Naive thymus-derived CD4-positive, alpha-beta T cell (primary cell): ENCODE results near the gene TUBGCP6. TPM values are rescaled to one million over a fixed set of nuclear protein-coding genes. Genes with fewer than 3 reads are reported as not detected.

Experiments used
- ATAC-seq: fragments of 150-1000 bp; cut with Tn5 transposase; 2 replicates; pipeline ENCODE4 v1.10.0; 2021; ENCODE audit warnings: mild to moderate bottlenecking, moderate library complexity
- CTCF ChIA-PET: fragments of 350-600 bp; sonication (Branson Sonifier 250); formaldehyde crosslinking; loops from one replicate; lab custom pipeline; 2021; ENCODE audit warnings: antibody characterized with exemption; lab: Charles Lee
- POLR2A ChIA-PET: fragments of 350-600 bp; sonication (Branson Sonifier 250); formaldehyde crosslinking; loops from one replicate; lab custom pipeline; 2021; ENCODE audit warnings: antibody characterized with exemption, inconsistent platforms; lab: Charles Lee
- DNase-seq, 9 donors: peaks; one replicate each; pipeline versions ENCODE4 v3.0.0 to v3.0.0-alpha.2; 2020 to 2022; ENCODE audit warnings: mixed read lengths in 1 of 9
- H3K27ac ChIP-seq: one replicate; pipeline ENCODE4 v1.7.0; 2013; ENCODE audit warnings: mild to moderate bottlenecking, low read depth, low read length, moderate library complexity
- H3K27me3 ChIP-seq, 2 donors: one replicate each; pipeline ENCODE4 v1.7.0; 2013; ENCODE audit warnings: low read length in 2 of 2, mild to moderate bottlenecking in 2 of 2, moderate library complexity in 2 of 2; ENCODE audit not compliant: control insufficient read depth in 2 of 2, insufficient read depth in 2 of 2
- H3K36me3 ChIP-seq, 3 experiments: 1 replicate in 2 of 3; 2 replicates in 1 of 3; pipeline ENCODE4 v1.7.0; 2013; ENCODE audit warnings: low read length in 3 of 3, mild to moderate bottlenecking in 3 of 3, moderate library complexity in 1 of 3; ENCODE audit not compliant: insufficient read depth in 3 of 3, control insufficient read depth in 2 of 3
- H3K4me1 ChIP-seq, 2 donors: one replicate each; pipeline ENCODE4 v1.7.0; 2013; ENCODE audit warnings: low read length in 2 of 2, mild to moderate bottlenecking in 2 of 2, moderate library complexity in 1 of 2; ENCODE audit not compliant: control insufficient read depth in 2 of 2, insufficient read depth in 2 of 2
- H3K4me3 ChIP-seq: 2 replicates; pipeline ENCODE4 v1.7.0; 2013; ENCODE audit warnings: mild to moderate bottlenecking, low read length
- H3K9me3 ChIP-seq, 3 experiments: 1 replicate in 2 of 3; 2 replicates in 1 of 3; pipeline ENCODE4 v1.7.0; 2013; ENCODE audit warnings: low read length in 3 of 3; ENCODE audit not compliant: control insufficient read depth in 2 of 3
- H3K27ac Mint-ChIP-seq, 9 donors: one replicate each; pipeline ENCODE4 v1.8.0; 2020 to 2022; ENCODE audit warnings: mixed read lengths in 9 of 9, mild to moderate bottlenecking in 8 of 9, moderate library complexity in 5 of 9, inconsistent platforms in 2 of 9
- H3K27me3 Mint-ChIP-seq, 5 donors: one replicate each; pipeline ENCODE4 v1.8.0; 2021 to 2022; ENCODE audit warnings: mixed read lengths in 5 of 5, mild to moderate bottlenecking in 1 of 5
- H3K36me3 Mint-ChIP-seq, 5 donors: one replicate each; pipeline ENCODE4 v1.8.0; 2020 to 2022; ENCODE audit warnings: mixed read lengths in 5 of 5, mild to moderate bottlenecking in 3 of 5, inconsistent platforms in 1 of 5
- H3K4me1 Mint-ChIP-seq, 7 donors: one replicate each; pipeline ENCODE4 v1.8.0; 2020 to 2022; ENCODE audit warnings: mixed read lengths in 7 of 7, mild to moderate bottlenecking in 3 of 7, inconsistent platforms in 1 of 7
- H3K4me3 Mint-ChIP-seq, 10 donors: one replicate each; pipeline ENCODE4 v1.8.0; 2020 to 2022; ENCODE audit warnings: mild to moderate bottlenecking in 10 of 10, mixed read lengths in 10 of 10, moderate library complexity in 6 of 10, inconsistent platforms in 2 of 10
- H3K9me3 Mint-ChIP-seq, 11 donors: one replicate each; pipeline ENCODE4 v1.8.0; 2020 to 2022; ENCODE audit warnings: mixed read lengths in 11 of 11, mild to moderate bottlenecking in 4 of 11, inconsistent platforms in 1 of 11, moderate library complexity in 1 of 11
- intact Hi-C, 2 donors: fragments of 100-400 bp; cut with micrococcal nuclease; formaldehyde crosslinking; loops; one replicate each; pipeline ENCODE4 v1.15.1; 2023
- polyA plus RNA-seq, 2 donors: library from polyadenylated mRNA; unstranded; fragments of 300-500 nt; fragmentation: Illumina TruSeq; gene quantifications; one replicate each; pipeline ENCODE4 v1.2.3, GENCODE V29; 2021
- total RNA-seq, 6 experiments: library from RNA in 5 of 6; stranded (reverse) in 5 of 6; gene quantifications; 1 replicate in 5 of 6; 2 replicates in 1 of 6; pipeline ENCODE4 v1.2.3 and lab custom pipeline; 2021 to 2026

Gene TUBGCP6
- total and polyA plus RNA-seq, 7 experiments from 2014 or later, result 15.2 to 146 (median 123) TPM

GRCh38 chr22:50226063-50226874, 18.6 kb downstream of the TUBGCP6 start:
- POLR2A ChIA-PET, result no interaction called here
- CTCF ChIA-PET, result interaction anchor here (0.6 to 1.0 kb wide), 2 partner anchors 11 to 265 kb away, joined by 3 read pairs; no protein-coding TSS in a partner anchor
- Histone ChIP-seq H3K27me3 (no peaks in the 10 kb centered on the region), H3K27ac (no peak overlapping the region), H3K4me1 (no peaks in the 10 kb centered on the region), H3K9me3 (no peaks in the 10 kb centered on the region), H3K36me3 (peaks cover 7 to 86% (median 34%) of the 10 kb centered on the region in 3 experiments), H3K4me3 (no peak overlapping the region)
- H3K4me1 Mint-ChIP-seq, result peaks cover 0 to 7% (median 0%) of the 10 kb centered on the region in 7 donors
- no peaks in the 10 kb centered on the region for H3K9me3 Mint-ChIP-seq
- peaks cover 0 to 30% (median 8%) of the 10 kb centered on the region in 5 donors for H3K36me3 Mint-ChIP-seq
- DNase-seq (no peak), ATAC-seq (no peak)
- no peak overlapping the region for H3K27ac Mint-ChIP-seq
- no peak overlapping the region for H3K4me3 Mint-ChIP-seq
- H3K27me3 Mint-ChIP-seq, result no peaks in the 10 kb centered on the region
- intact Hi-C loops, result no loop called here

- no peak overlapping the region for H3K4me3 Mint-ChIP-seq
- H3K27me3 Mint-ChIP-seq, result no peaks in the 10 kb centered on the region
- peaks cover 7 to 92% (median 38%) of the 10 kb centered on the region in 3 experiments for H3K36me3 ChIP-seq
- CTCF ChIA-PET, result no interaction called here
- POLR2A ChIA-PET, result no interaction called here
- no peak overlapping the region for H3K4me3 ChIP-seq
- intact Hi-C loops, result no loop called here
- ATAC-seq, result no peak
- no peaks in the 10 kb centered on the region for H3K9me3 ChIP-seq
- H3K27ac Mint-ChIP-seq, result peak overlapping the region in 1 of 9 donors; percentile 65
- H3K27me3 ChIP-seq, result no peaks in the 10 kb centered on the region
- no peak overlapping the region for H3K27ac ChIP-seq
- DNase-seq, result no peak
- peaks cover 0 to 7% (median 0%) of the 10 kb centered on the region in 7 donors for H3K4me1 Mint-ChIP-seq
- H3K36me3 Mint-ChIP-seq, result peaks cover 0 to 30% (median 8%) of the 10 kb centered on the region in 5 donors
- H3K4me1 ChIP-seq, result no peaks in the 10 kb centered on the region
- no peaks in the 10 kb centered on the region for H3K9me3 Mint-ChIP-seq
These were observed 19.4 kb downstream of the TUBGCP6 start for GRCh38 chr22:50225200-50225969.

- Histone ChIP-seq H3K4me3 (no peak overlapping the region), H3K9me3 (no peaks in the 10 kb centered on the region), H3K4me1 (no peaks in the 10 kb centered on the region), H3K36me3 (peaks cover 7 to 95% (median 34%) of the 10 kb centered on the region in 3 experiments), H3K27ac (no peak overlapping the region), H3K27me3 (no peaks in the 10 kb centered on the region)
- Mint-ChIP-seq H3K4me3 (no peak overlapping the region), H3K36me3 (peaks cover 0 to 22% (median 4%) of the 10 kb centered on the region in 5 donors), H3K4me1 (peaks cover 0 to 7% (median 0%) of the 10 kb centered on the region in 7 donors), H3K27me3 (no peaks in the 10 kb centered on the region), H3K9me3 (no peaks in the 10 kb centered on the region), H3K27ac (peak overlapping the region in 2 of 9 donors; percentile 32 to 37)
- ATAC-seq, result no peak
- ChIA-PET POLR2A (interaction anchor here (0.8 kb wide), 1 partner anchor 37 kb away, joined by 3 read pairs; no protein-coding TSS in a partner anchor), CTCF (no interaction called here)
- DNase-seq, result no peak
- intact Hi-C loops, result no loop called here
These were observed 20.8 kb downstream of the TUBGCP6 start for GRCh38 chr22:50224071-50224470.

GRCh38 chr22:50222508-50222907, 22.3 kb downstream of the TUBGCP6 start:
- H3K4me3 ChIP-seq, result no peak overlapping the region
- Mint-ChIP-seq H3K27me3 (no peaks in the 10 kb centered on the region), H3K4me3 (no peak overlapping the region), H3K27ac (no peak overlapping the region), H3K4me1 (peaks cover 0 to 4% (median 0%) of the 10 kb centered on the region in 7 donors), H3K9me3 (no peaks in the 10 kb centered on the region), H3K36me3 (peaks cover 0 to 16% (median 4%) of the 10 kb centered on the region in 5 donors)
- no peaks in the 10 kb centered on the region for H3K4me1 ChIP-seq
- DNase-seq (no peak), ATAC-seq (no peak)
- peaks cover 7 to 95% (median 27%) of the 10 kb centered on the region in 3 experiments for H3K36me3 ChIP-seq
- no peak overlapping the region for H3K27ac ChIP-seq
- no peaks in the 10 kb centered on the region for H3K9me3 ChIP-seq
- ChIA-PET POLR2A (no interaction called here), CTCF (interaction anchor here (1.0 to 1.6 kb wide), 2 partner anchors 12 to 18 kb away, joined by 3 to 4 read pairs; no protein-coding TSS in a partner anchor)
- no peaks in the 10 kb centered on the region for H3K27me3 ChIP-seq
- intact Hi-C loops, result no loop called here

- no peak overlapping the region for H3K4me3 Mint-ChIP-seq
- H3K9me3 Mint-ChIP-seq, result no peaks in the 10 kb centered on the region
- Histone ChIP-seq H3K27ac (no peak overlapping the region), H3K4me3 (no peak overlapping the region), H3K9me3 (no peaks in the 10 kb centered on the region), H3K4me1 (no peaks in the 10 kb centered on the region), H3K36me3 (peaks cover 7 to 95% (median 31%) of the 10 kb centered on the region in 3 experiments), H3K27me3 (no peaks in the 10 kb centered on the region)
- ChIA-PET CTCF (interaction anchor here (1.0 to 1.6 kb wide), 2 partner anchors 11 to 19 kb away, joined by 3 to 4 read pairs; no protein-coding TSS in a partner anchor), POLR2A (interaction anchor here (0.8 kb wide), 1 partner anchor 10 kb away, joined by 7 read pairs; no protein-coding TSS in a partner anchor)
- ATAC-seq, result no peak
- no peak for DNase-seq
- H3K27me3 Mint-ChIP-seq, result no peaks in the 10 kb centered on the region
- no peak overlapping the region for H3K27ac Mint-ChIP-seq
- peaks cover 0 to 4% (median 0%) of the 10 kb centered on the region in 7 donors for H3K4me1 Mint-ChIP-seq
- peaks cover 0 to 16% (median 4%) of the 10 kb centered on the region in 5 donors for H3K36me3 Mint-ChIP-seq
- intact Hi-C loops, result no loop called here
These were observed 23.2 kb downstream of the TUBGCP6 start for GRCh38 chr22:50221410-50222300.
